Articular chondrocyte of knee joint (primary cell): Measurements from ENCODE around the gene PKIB. TPM values are rescaled to one million over a fixed set of nuclear protein-coding genes. Genes with fewer than 3 reads are reported as not detected.

Experiments used
- small RNA-seq: library from RNA; depleted of rRNA; stranded (forward); fragments of <200 nt; gene quantifications from one replicate; pipeline ENCODE3, GENCODE V24; 2012
- total RNA-seq: library from RNA; depleted of rRNA; stranded (reverse); fragments of >200 nt; gene quantifications from 2 replicates; pipeline ENCODE4 v1.2.3, GENCODE V29; 2012

Gene PKIB
- 0.13 and 0.97 TPM in 2 replicates for total RNA-seq

DNA sequence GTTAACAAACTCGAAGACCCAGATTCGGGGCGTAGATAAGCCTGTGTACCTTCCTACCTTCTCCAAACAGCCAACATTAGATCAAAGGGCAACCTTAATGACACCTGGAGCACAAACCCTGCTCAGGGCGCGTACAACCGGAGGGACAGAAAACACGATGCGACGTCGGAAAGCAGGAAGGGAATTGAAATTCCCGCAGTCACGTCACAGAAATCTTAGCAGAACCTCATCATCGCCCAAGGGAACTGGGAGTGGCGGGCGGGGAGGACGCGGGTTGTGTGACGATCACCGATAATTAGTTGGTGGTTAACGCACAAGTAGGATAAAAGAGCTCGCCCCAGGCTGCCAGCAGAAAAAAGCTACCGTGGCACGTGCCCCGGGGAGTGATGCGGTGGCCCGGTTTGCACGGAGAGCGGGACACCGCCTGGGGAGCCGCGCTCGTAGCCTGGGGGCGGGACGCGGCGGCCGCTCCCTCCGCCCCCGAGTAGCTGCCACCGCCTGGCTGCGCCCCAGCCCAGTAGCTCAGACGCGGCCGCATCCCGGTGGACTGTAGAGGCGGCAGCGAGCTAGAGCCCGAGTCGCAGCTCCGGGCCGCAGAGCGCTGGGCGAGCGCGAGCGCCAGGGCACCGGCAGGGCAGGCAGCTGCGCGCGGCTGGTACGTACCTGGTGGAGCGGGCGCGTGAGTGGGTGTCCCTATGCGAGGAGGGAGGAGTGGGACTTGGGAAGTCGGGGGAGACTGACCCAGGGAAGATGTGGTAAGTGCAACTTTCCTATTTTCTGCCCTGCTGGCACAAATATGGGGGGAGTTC, at the start of gene PKIB:
PKIB (plus strand) TSS at position 525 of the 809 bp plus-strand sequence. CDS start 107,390 bp downstream, outside the sequence.

Small RNAs within 50 kb of the gene (small RNA-seq; reads per million reads assigned to genes)
- not detected for gene RN7SL564P

Other genes starting within 250 kb of the PKIB start
- 17.0 and 23.6 TPM in 2 replicates for gene HSF2, start 210.8 kb upstream of the PKIB start, total RNA-seq
- gene SERINC1, start 138.6 kb upstream of the PKIB start, total RNA-seq: 299 and 354 TPM in 2 replicates
- not detected in 2 replicates for gene FABP7, start 169.3 kb downstream of the PKIB start, total RNA-seq
- gene SMPDL3A, start 178.9 kb downstream of the PKIB start, total RNA-seq: 15.1 and 21.3 TPM in 2 replicates